HepG2 (cell line): Measurements from ENCODE around the gene CENPC. TPM values are rescaled to one million over a fixed set of nuclear protein-coding genes. Genes with fewer than 3 reads are reported as not detected.

Experiments
- ATAC-seq: fragments of 200-7000 bp; cut with Tn5 transposase; 3 replicates; pipeline ENCODE4 v1.9.1; 2020; ENCODE audit warnings: mild to moderate bottlenecking, moderate library complexity
- BruUV-seq: library from RNA; stranded (reverse); fragments of 400-500 nt; replicated peaks from 2 replicates; lab custom pipeline; 2021; lab: Mats Ljungman, UMichigan
- CTCF ChIA-PET: fragments of 300-600 bp; formaldehyde crosslinking; extraction: SDS; loops from one replicate; lab custom pipeline; 2021; ENCODE audit warnings: low total read pairs, inconsistent platforms, low intra/inter-chr PET ratio; lab: Yijun Ruan, JAX
- POLR2A ChIA-PET: fragments of 350-600 bp; sonication (Branson Sonifier 250); formaldehyde crosslinking; loops from one replicate; lab custom pipeline; 2020; ENCODE audit warnings: antibody characterized with exemption, inconsistent platforms; lab: Yijun Ruan, JAX
- DNase-seq: peaks from one replicate; pipeline ENCODE4 v3.0.0-alpha.2; 2015; ENCODE audit warnings: low spot score
- FAIRE-seq: peaks from 3 replicates; lab custom pipeline; 2011; peaks lifted over from hg19 to GRCh38; lab: Jason Lieb, UNC
- H2AFZ ChIP-seq: one replicate; pipeline ENCODE4 v1.6.1; 2011; ENCODE audit warnings: low read length, inconsistent platforms
- H3K27ac ChIP-seq: fragments of 300-600 bp; 3 replicates; pipeline ENCODE4 v1.8.0; 2011; ENCODE audit warnings: mixed run types, mild to moderate bottlenecking, mixed read lengths, low read length, inconsistent platforms; ENCODE audit not compliant: insufficient read depth; ENCODE audit errors: extremely low read length
- H3K27me3 ChIP-seq, 2 experiments: fragments of 200-600 bp in 1 of 2; 2 replicates in 1 of 2; 3 replicates in 1 of 2; pipeline versions ENCODE4 v1.6.0 to v1.8.0; 2011; ENCODE audit warnings: low read length in 2 of 2, mild to moderate bottlenecking in 2 of 2, moderate library complexity in 2 of 2, inconsistent platforms in 1 of 2; ENCODE audit not compliant: insufficient read depth in 2 of 2, control insufficient read depth in 1 of 2
- H3K36me3 ChIP-seq, 2 experiments: fragments of 200-600 bp in 1 of 2; replicated peaks in 1 of 2; 2 replicates in 1 of 2; 3 replicates in 1 of 2; pipeline versions ENCODE4 v1.5.1 to v1.8.0; 2011; ENCODE audit warnings: low read length in 2 of 2, inconsistent platforms in 1 of 2; ENCODE audit not compliant: insufficient read depth in 2 of 2, control insufficient read depth in 1 of 2
- H3K4me1 ChIP-seq: 2 replicates; pipeline ENCODE4 v1.5.1; 2012; ENCODE audit warnings: low read length, inconsistent platforms; ENCODE audit not compliant: insufficient read depth
- H3K4me2 ChIP-seq: 2 replicates; pipeline ENCODE4 v1.6.0; 2011; ENCODE audit warnings: low read depth, low read length, inconsistent platforms
- H3K4me3 ChIP-seq, 3 experiments: fragments of 200-600 bp in 1 of 3; sonication (generic), shearing (Covaris generic) in 1 of 3; replicated peaks in 1 of 3; 2 replicates each; pipeline ENCODE4 v1.5.1; 2011 to 2016; ENCODE audit warnings: low read length in 3 of 3, inconsistent platforms in 2 of 3, low read depth in 2 of 3, mild to moderate bottlenecking in 2 of 3, control low read depth in 1 of 3, mixed read lengths in 1 of 3; ENCODE audit not compliant: insufficient read depth in 1 of 3
- H3K79me2 ChIP-seq: one replicate; pipeline ENCODE4 v1.6.1; 2011; ENCODE audit warnings: low read length, inconsistent platforms; ENCODE audit not compliant: insufficient read depth
- H3K9ac ChIP-seq: 2 replicates; pipeline ENCODE4 v1.6.0; 2011; ENCODE audit warnings: mild to moderate bottlenecking, low read depth, low read length, inconsistent platforms; ENCODE audit not compliant: insufficient read depth
- H3K9me3 ChIP-seq: 2 replicates; pipeline ENCODE4 v1.5.1; 2012; ENCODE audit warnings: mild to moderate bottlenecking, low read length
- H4K20me1 ChIP-seq: 2 replicates; pipeline ENCODE4 v1.6.0; 2011; ENCODE audit warnings: inconsistent platforms, mild to moderate bottlenecking, low read length, moderate library complexity; ENCODE audit not compliant: insufficient read depth
- AFF4 ChIP-seq: sonication (generic); formaldehyde crosslinking; IDR thresholded peaks from 2 replicates; pipeline ENCODE4 v1.4.0; 2020; ENCODE audit warnings: missing genetic modification reagents
- AKAP8 ChIP-seq: sonication (generic); formaldehyde crosslinking; IDR thresholded peaks from 2 replicates; pipeline ENCODE4 v1.5.1; 2020; ENCODE audit warnings: mild to moderate bottlenecking, missing genetic modification reagents
- FOXM1 ChIP-seq: sonication (generic); formaldehyde crosslinking; IDR thresholded peaks from 2 replicates; pipeline ENCODE4 v1.5.0; 2020; ENCODE audit warnings: missing genetic modification reagents
- MAFF ChIP-seq: IDR thresholded peaks from 2 replicates; pipeline ENCODE4 v1.6.1; 2011; ENCODE audit warnings: low read depth, low read length, improper control_type of control experiment
- MXD4 ChIP-seq: IDR thresholded peaks from 2 replicates; pipeline ENCODE4 v1.6.1; 2016; ENCODE audit warnings: mild to moderate bottlenecking, missing biosample characterization, missing genetic modification reagents
- PCBP2 ChIP-seq: fragments of 200-400 bp; formaldehyde crosslinking; optimal IDR thresholded peaks from 2 replicates; pipeline ENCODE3; 2018; ENCODE audit warnings: low read length, low read depth; ENCODE audit not compliant: poor library complexity, severe bottlenecking
- PITX1 ChIP-seq: sonication (generic); formaldehyde crosslinking; IDR thresholded peaks from 2 replicates; pipeline ENCODE4 v1.5.1; 2020; ENCODE audit warnings: mild to moderate bottlenecking, missing genetic modification reagents
- PRPF4 ChIP-seq: fragments of 200-400 bp; formaldehyde crosslinking; IDR thresholded peaks from 2 replicates; pipeline ENCODE4 v1.6.1; 2016; ENCODE audit warnings: low read length, low read depth; ENCODE audit not compliant: poor library complexity, severe bottlenecking
- RFX3 ChIP-seq: IDR thresholded peaks from 2 replicates; pipeline ENCODE4 v1.6.1; 2016; ENCODE audit warnings: missing biosample characterization, missing genetic modification reagents
- ZBTB1 ChIP-seq: sonication (generic); formaldehyde crosslinking; IDR thresholded peaks from 2 replicates; pipeline ENCODE4 v1.4.0; 2020; ENCODE audit warnings: missing genetic modification reagents, borderline replicate concordance
- ZNF264 ChIP-seq: sonication (generic); formaldehyde crosslinking; IDR thresholded peaks from 2 replicates; pipeline ENCODE4 v1.4.0; 2020; ENCODE audit warnings: missing genetic modification reagents
- ZNF274 ChIP-seq: sonication (generic); formaldehyde crosslinking; IDR thresholded peaks from 2 replicates; pipeline ENCODE4 v1.5.1; 2020; ENCODE audit warnings: mild to moderate bottlenecking, missing genetic modification reagents
- ZNF432 ChIP-seq: sonication (generic); formaldehyde crosslinking; IDR thresholded peaks from 2 replicates; pipeline ENCODE4 v1.5.0; 2020; ENCODE audit warnings: missing genetic modification reagents, mild to moderate bottlenecking, borderline replicate concordance
- ZNF547 ChIP-seq: sonication (generic); formaldehyde crosslinking; IDR thresholded peaks from 2 replicates; pipeline ENCODE4 v1.5.1; 2020; ENCODE audit warnings: mild to moderate bottlenecking, missing genetic modification reagents
- ZNF557 ChIP-seq: sonication (generic); formaldehyde crosslinking; IDR thresholded peaks from 2 replicates; pipeline ENCODE4 v1.4.0; 2020; ENCODE audit warnings: missing genetic modification reagents
- WGBS: methylation state at CpG from one replicate; pipeline ENCODE4 v1.1.6; 2017; ENCODE audit warnings: low lambda C conversion rate; 5-methylcytosine and 5-hydroxymethylcytosine counted together
- in situ Hi-C: cut with HindIII; loops from 2 replicates; pipeline ENCODE4 v1.10.0; 2017; ENCODE audit warnings: low pct_unique_long_range_greater_than_20kb; ENCODE audit not compliant: extremely low pct_ligation_motif_present
- intact Hi-C: fragments of 100-400 bp; cut with micrococcal nuclease; formaldehyde crosslinking; loops from one replicate; pipeline ENCODE4 v1.10.0; 2022; ENCODE audit not compliant: unreplicated experiment
- polyA plus RNA-seq, 8 experiments: library from polyadenylated mRNA; depleted of rRNA in 3 of 8; stranded (reverse) in 7 of 8; unstranded in 1 of 8; fragments of >200 nt; fragmentation: Illumina TruSeq in 4 of 8; extraction: Trizol in 4 of 8; gene quantifications; 2 replicates each; pipeline versions ENCODE4 v1.2.1 to v1.2.3, GENCODE V29; 2011 to 2016; ENCODE audit warnings: low read depth in 4 of 8, missing spikeins in 1 of 8, mixed read lengths in 1 of 8; ENCODE audit not compliant: insufficient read depth in 1 of 8
- total RNA-seq, 5 experiments: library from RNA; depleted of rRNA; stranded (reverse); fragments of >200 nt; fragmentation: Illumina TruSeq; extraction: Trizol; gene quantifications; 2 replicates each; pipeline ENCODE4 v1.2.3, GENCODE V29; 2016; ENCODE audit warnings: low read depth in 1 of 5
- TF ChIP-seq, protein P1 (sequence below): sonication (generic); formaldehyde crosslinking; IDR thresholded peaks from 2 replicates; pipeline ENCODE4 v1.8.0; 2022; ENCODE audit warnings: mild to moderate bottlenecking, missing genetic modification reagents
- TF ChIP-seq, protein P2 (sequence below): IDR thresholded peaks from 2 replicates; pipeline ENCODE4 v1.6.1; 2012; ENCODE audit warnings: inconsistent platforms
- TF ChIP-seq, protein P3 (sequence below): sonication (generic); formaldehyde crosslinking; IDR thresholded peaks from 2 replicates; pipeline ENCODE4 v1.9.0; 2022; ENCODE audit warnings: low read depth, missing genetic modification reagents

Gene CENPC
- total and polyA plus RNA-seq, 2 of the 13 experiments (the other 11 are each of a cell fraction or from before 2014, with no cell fraction given) = 4.7 to 16.4 TPM

DNA sequence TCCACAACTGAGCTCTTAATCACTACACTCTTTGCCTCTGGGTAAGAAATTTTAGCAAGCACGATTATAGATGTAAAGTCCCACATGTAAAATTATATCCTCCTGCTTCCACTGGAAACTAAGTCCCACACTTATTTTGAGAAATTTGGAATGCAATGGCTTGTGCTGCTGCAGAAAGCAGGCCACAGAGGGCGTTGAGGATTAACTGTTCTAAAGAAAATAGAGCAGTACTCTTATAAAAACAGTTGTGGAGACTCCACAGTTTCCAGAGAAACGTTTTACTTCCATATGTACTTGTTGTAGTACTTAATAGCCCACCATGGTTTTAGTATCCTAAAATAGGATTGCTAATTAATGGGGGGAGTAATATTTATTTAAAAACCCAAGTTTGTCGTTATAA lies 1.7 kb upstream of the CENPC start:
- no peak overlapping the region for H3K4me2 ChIP-seq
- FAIRE-seq (no peak), DNase-seq (no peak), ATAC-seq (no peak)
- no peak overlapping the region for H2AFZ ChIP-seq
- WGBS = 37% methylated on average over 4 of the region's 4 CpGs
- BruUV-seq = no TSS peak
- H3K79me2 ChIP-seq = peaks cover 28% of the 10 kb centered on the region
- peaks cover 31% of the 10 kb centered on the region for H3K4me1 ChIP-seq
- H3K9me3 ChIP-seq = no peaks in the 10 kb centered on the region
- no peaks in the 10 kb centered on the region for H3K27me3 ChIP-seq
- ChIA-PET CTCF (no interaction called here), POLR2A (interaction anchor here (0.6 kb wide), 1 partner anchor 155 kb away, joined by 3 read pairs; no protein-coding TSS in a partner anchor)
- in situ Hi-C loops (loop anchor here (25.0 kb wide), 1 partner anchor 615 kb away; no protein-coding TSS in a partner anchor), intact Hi-C loops (loop anchor here (5.0 kb wide), 4 partner anchors 70 to 630 kb away; partner anchors contain the start of gene UBA6)
- H3K27ac ChIP-seq = no peak overlapping the region
- H3K36me3 ChIP-seq = peaks cover 0 to 2% of the 10 kb centered on the region in 2 experiments; a peak in 1 of 5 replicates
- H3K4me3 ChIP-seq = no peak overlapping the region
- H3K9ac ChIP-seq = no peak overlapping the region
- H4K20me1 ChIP-seq = no peaks in the 10 kb centered on the region
- TF ChIP-seq ZNF557 (CRISPR knock-in tag) (no peak), PCBP2 (no peak), AKAP8 (CRISPR knock-in tag) (no peak), PRPF4 (no peak), ZBTB1 (no peak), ZNF547 (CRISPR knock-in tag) (no peak), ZNF432 (no peak), PITX1 (CRISPR knock-in tag) (no peak), ZNF274 (no peak), MAFF (no peak), MXD4 (CRISPR knock-in tag) (no peak), RFX3 (no peak), FOXM1 (CRISPR knock-in tag) (no peak), AFF4 (CRISPR knock-in tag) (no peak), ZNF264 (CRISPR knock-in tag) (no peak)
- TF ChIP-seq, protein P1, sequence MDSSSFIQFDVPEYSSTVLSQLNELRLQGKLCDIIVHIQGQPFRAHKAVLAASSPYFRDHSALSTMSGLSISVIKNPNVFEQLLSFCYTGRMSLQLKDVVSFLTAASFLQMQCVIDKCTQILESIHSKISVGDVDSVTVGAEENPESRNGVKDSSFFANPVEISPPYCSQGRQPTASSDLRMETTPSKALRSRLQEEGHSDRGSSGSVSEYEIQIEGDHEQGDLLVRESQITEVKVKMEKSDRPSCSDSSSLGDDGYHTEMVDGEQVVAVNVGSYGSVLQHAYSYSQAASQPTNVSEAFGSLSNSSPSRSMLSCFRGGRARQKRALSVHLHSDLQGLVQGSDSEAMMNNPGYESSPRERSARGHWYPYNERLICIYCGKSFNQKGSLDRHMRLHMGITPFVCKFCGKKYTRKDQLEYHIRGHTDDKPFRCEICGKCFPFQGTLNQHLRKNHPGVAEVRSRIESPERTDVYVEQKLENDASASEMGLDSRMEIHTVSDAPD (CRISPR knock-in tag) = no peak
- TF ChIP-seq, protein P2, sequence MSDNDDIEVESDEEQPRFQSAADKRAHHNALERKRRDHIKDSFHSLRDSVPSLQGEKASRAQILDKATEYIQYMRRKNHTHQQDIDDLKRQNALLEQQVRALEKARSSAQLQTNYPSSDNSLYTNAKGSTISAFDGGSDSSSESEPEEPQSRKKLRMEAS = no peak
- TF ChIP-seq, protein P3, sequence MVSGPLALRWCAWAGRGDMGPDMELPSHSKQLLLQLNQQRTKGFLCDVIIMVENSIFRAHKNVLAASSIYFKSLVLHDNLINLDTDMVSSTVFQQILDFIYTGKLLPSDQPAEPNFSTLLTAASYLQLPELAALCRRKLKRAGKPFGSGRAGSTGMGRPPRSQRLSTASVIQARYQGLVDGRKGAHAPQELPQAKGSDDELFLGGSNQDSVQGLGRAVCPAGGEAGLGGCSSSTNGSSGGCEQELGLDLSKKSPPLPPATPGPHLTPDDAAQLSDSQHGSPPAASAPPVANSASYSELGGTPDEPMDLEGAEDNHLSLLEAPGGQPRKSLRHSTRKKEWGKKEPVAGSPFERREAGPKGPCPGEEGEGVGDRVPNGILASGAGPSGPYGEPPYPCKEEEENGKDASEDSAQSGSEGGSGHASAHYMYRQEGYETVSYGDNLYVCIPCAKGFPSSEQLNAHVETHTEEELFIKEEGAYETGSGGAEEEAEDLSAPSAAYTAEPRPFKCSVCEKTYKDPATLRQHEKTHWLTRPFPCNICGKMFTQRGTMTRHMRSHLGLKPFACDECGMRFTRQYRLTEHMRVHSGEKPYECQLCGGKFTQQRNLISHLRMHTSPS (CRISPR knock-in tag) = no peak
